ENCODE results near the gene KLC4.

DNA sequence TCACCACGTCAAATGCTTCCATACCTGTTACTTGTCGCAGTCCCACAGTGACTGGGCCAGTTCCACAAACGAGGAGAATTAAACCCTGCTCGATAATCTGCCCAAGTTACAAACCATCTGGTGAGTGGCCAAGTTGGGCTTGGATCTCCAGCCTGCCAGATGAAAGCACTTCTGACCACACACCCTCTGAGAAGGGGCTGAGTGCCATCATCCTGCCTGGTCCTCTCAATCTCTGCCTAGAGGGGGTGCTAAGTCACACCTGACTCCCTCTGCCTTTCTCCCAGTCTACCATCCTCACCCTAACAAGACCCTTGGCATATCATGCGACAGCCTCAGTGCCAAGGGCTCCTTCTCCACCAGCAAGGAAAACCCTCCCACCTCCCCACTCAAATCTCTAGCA is 22.2 kb upstream of the KLC4 start:
- TF ChIP-seq, protein P1, sequence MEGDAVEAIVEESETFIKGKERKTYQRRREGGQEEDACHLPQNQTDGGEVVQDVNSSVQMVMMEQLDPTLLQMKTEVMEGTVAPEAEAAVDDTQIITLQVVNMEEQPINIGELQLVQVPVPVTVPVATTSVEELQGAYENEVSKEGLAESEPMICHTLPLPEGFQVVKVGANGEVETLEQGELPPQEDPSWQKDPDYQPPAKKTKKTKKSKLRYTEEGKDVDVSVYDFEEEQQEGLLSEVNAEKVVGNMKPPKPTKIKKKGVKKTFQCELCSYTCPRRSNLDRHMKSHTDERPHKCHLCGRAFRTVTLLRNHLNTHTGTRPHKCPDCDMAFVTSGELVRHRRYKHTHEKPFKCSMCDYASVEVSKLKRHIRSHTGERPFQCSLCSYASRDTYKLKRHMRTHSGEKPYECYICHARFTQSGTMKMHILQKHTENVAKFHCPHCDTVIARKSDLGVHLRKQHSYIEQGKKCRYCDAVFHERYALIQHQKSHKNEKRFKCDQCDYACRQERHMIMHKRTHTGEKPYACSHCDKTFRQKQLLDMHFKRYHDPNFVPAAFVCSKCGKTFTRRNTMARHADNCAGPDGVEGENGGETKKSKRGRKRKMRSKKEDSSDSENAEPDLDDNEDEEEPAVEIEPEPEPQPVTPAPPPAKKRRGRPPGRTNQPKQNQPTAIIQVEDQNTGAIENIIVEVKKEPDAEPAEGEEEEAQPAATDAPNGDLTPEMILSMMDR (IDR thresholded peaks at IDR 0.05), result no peak
- no peak for TF ChIP-seq POLR2A (IDR thresholded peaks at IDR 0.05)

All from gastroesophageal sphincter (tissue), 3 donors.